KG1 (cell line): ENCODE results near the gene TBCA.

Experiments
- DNase-seq: peaks from one replicate; lab custom pipeline; 2025; lab: John Stamatoyannopoulos, UW

TBCA gene, protein sequence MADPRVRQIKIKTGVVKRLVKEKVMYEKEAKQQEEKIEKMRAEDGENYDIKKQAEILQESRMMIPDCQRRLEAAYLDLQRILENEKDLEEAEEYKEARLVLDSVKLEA

DNA sequence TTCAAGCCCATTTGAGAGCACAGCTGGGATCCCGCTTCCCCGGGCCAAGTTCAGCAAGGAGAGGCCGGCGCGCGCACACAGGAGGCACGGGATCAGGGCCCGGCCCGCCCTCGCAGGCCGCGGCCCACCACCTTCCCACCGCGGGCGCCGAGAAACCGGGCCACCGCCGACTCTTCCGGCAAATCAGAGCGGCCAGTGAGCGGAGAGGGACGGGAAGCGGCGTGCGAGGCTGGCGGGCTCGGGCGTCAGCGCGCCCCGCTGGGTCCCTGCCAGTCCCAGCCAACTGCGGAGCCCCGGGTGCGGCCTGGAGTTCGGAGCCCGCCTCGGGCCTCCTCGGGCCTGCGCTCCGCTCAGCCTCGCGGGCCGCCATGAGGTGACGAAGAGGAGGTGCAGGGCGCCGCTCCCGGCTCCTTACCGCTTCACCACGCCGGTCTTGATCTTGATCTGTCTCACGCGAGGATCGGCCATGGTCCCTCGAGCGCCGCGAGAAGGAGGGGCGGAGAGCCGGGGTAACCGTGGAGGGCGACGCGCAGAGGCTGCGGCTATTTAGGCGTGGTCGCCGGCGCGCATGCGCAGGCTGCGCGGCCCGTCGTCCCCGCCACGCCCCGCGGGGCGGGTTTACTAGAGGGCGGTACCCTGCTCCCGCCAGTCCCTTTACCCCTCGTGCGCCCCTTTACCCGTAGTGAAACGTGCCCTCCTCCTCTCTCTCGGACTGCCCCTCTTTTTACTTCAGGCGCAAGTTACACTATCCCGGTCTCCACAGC is at the start of gene TBCA:
Gene TBCA, minus strand, starts transcription at position 550 of the 764 bp plus-strand sequence. Its CDS starts 82 bp downstream, at position 468.
- peak; percentile 92 for DNase-seq

DNA sequence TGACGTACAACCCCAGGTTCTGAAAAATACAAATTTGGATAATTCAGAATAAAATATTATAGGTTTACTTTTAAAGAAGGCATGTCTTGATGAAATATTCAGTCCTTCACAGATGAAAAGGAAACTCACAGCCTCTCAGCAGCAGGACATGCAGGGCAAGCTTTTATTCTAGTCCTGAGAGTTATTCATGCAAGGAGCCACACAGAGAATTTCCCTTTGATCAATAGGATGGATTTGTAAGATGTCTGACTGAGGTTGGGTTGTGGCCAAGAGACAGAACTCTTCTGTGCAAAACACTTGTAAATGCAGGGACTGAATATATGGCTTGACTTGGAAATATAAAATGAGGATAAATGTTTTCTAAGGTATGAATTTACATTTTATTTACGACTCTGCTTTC is 48.8 kb upstream of the TBCA start:
- no peak for DNase-seq

DNA sequence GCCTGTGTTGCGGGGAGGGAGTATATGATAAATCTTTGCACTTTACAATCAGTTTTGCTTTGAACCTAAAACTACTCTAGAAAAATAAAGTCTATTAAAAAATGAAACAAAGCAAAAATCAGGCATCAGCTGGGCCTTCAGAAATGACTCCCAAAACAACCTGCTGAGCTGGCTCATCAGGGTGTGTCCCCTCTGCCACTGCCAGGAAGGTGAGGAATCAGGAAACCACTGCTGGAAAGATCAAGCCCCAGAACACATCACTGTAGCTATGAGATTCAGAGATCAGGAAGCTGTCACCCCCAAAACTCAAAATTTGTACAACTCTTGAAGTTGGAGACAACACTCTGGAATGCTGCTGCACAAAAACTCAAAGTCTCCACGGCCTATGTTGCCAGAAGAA is 40.5 kb upstream of the TBCA start:
- no peak for DNase-seq

DNA sequence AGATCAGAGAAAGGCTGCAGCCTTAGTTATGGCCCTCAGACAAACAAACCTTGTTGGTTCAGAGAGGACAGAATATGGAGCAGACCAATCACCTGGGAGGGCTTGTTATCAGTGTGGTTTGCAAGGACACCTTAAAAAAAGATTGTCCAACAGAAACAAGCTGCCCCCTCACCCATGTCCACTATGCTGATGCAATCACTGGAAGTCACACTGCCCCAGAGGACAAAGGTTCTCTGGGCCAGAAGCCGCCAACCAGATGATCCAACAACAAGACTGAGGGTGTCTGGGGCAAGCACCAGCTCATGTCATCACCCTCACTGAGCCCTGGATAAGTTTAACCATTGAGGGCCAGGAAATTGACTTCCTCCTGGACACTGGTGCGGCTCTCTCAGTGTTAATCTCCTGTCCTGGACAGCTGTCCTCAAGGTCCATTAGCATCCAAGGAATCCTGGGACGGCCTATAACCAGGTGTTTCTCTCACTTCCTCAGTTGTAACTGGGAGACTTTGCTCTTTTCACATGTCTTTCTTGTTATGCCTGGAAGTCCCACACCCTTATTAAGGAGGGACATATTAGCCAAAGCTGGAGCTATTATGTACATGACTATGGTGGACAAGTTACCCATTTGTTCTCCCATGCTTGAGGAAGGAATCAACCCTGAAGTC is 36.9 kb upstream of the TBCA start:
- DNase-seq = no peak

DNA sequence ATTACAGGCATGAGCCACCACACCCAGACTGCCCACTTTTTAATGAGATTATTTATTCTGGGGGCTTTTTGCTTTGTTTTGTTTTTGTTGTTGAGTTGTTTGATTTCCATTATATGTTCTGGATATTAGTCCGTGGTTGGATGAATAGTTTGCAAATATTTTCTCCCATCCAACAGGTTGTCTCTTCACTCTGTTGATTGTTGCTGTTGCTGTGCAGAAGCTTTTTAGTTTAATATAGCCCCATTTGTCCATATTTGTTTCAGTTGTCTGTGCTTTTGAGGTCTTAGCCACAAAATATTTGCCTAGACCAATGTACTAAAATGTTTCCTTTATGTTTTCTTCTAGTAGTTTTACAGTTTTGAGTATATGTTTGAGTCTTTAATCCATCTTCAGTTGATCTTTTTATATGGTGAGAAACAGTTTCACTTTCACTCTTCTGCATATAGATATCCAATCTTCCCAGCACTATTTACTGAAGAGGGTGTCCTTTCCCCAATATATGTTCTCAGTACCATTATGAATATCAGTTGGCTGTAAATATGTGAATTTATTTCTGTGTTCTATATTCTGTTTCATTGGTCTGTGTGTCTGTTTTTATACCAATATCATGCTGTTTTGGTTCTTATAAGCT is 30.2 kb upstream of the TBCA start:
- no peak for DNase-seq

DNA sequence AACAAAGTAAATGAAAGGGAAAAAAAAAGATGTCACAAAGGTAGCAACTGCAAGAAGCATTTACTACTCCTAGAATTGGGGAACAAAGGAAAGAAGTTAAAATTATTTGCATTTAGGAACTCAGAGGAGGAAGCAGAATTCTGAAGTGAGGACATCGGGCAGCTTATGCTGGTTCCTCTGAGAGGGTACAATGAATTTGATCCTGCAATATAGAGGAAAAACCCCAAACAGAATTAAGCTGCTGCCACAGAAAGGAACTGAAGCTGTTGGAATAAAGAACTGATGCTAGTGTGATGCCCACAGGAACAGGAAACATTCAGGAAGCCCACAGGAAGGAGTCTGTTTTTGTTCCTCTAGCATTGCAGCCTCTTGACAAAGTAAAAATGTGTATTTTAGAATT is 22.3 kb upstream of the TBCA start:
- peak; percentile 29 for DNase-seq

DNA sequence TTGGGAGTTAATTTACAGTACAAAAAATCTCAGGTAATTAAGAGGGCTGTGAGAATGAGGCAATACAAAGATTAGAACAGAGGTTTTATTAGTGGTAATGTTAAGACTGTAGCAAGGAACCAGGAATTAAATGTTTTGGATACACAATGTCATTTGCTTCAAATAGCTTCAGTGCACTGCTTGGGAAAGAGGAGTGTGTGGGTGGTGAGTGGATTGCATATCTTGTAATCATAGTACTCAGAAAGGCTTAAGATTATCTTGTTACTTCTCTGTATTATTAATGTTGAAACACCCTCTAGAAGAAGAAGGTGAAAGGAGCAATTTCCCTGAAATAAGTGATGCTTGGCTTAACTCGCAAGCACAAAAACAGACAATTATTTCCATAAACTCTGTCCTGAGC is 21.0 kb upstream of the TBCA start:
- no peak for DNase-seq

DNA sequence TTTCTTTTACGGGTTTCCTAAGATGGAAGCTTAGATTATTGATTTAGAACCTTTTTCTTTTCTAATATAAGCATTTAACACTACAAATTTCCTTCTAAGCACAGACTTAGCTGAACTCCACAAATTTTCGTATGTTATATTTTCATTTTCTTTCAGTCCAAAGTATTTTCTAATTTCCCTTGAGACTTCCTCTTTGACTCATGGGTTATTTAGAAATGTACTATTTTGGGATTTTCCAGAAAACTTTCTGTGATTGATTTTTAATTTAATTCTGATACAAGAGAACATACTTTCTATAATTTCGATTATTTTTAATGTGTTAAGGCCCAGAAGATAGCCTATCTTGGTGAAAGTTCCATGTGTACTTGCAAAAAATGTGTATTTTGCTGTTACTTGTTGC is 19.7 kb upstream of the TBCA start:
- DNase-seq = no peak

DNA sequence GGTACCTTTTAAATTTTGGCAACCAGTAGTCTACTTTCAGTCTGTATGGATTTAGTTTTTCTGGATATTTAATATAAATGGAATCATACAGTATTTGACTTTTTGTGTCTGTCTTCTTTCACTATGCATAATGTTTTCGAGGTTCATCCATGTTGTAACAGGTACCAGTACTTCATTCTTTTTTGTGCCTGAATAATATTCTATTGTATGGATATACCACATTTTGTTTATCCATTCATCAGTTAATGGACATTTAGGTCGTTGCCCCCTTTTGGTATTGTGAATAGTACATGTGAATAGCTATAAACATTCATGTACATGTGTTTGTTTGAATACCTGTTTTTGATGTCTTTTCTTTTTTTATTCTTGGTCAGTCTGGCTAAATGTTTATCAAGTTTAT is 19.1 kb upstream of the TBCA start:
- no peak for DNase-seq

DNA sequence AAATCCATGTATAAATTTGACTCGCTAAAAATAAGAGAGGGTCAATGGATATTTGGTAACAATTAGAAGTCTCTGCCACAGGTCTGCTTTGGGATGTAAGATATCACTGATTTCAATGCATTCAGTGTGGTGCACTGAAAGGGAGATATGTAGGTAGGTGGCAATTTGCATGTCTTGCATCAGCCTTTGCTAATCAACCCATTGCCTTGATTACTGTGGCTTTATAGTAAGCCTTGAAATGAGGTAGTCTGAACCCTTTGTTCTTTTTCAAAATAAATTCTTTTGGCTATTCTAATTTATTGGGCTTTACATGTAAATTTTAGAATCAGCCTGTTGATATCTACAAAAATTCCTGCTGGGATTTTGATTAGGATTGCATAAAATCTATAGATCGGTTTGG is 15.8 kb upstream of the TBCA start:
- no peak for DNase-seq

DNA sequence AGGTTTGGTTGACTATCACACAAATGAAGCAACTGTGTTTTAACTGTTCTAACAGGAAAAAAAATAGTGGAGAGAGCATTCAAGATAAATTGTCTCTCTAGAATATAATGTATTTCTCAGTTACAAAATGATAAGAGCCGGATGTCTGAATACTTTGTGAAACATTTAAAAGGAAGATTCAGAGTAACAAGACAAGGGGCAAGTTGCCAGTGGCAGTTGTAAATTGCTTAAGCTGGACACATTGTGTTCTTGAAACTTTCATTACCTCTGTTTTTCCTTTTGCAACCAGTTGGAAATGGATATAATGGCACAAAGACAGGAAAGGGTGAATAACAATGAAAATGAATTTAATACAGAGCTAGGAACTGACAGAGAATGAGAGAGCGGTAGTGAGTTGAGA is 15.2 kb upstream of the TBCA start:
- DNase-seq = no peak

DNA sequence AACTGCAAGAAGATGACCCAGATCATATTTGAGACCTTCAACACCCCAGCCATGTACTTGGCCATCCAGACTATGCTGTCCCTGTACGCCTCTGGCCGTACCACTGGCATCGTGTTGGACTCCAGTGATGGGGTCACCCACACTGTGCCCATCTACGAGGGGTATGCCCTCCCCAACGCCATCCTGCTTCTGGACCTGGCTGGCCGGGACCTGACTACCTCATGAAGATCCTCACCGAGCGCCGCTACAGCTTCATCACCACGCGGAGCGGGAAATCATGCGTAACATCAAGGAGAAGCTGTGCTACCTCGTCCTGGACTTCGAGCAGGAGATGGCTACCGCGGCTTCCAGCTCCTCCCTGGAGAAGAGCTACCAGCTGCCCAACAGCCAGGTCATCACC is 9.1 kb upstream of the TBCA start:
- no peak for DNase-seq

DNA sequence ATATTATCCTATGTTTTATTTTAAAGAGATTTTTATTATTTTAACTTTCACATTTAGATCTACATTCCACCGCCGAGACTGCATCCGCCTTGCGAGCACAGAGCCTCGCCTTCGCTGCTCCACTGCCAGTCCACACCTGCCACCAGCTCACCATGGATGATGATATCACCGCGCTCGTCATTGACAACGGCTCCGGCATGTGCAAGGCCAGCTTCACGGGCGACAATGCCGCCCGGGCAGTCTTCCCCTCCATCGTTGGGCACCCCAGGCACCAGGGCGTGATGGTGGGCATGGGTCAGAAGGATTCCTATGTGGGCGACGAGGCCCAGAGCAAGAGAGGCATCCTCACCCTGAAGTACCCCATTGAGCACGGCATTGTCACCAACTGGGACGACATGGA is 8.6 kb upstream of the TBCA start:
- no peak for DNase-seq

DNA sequence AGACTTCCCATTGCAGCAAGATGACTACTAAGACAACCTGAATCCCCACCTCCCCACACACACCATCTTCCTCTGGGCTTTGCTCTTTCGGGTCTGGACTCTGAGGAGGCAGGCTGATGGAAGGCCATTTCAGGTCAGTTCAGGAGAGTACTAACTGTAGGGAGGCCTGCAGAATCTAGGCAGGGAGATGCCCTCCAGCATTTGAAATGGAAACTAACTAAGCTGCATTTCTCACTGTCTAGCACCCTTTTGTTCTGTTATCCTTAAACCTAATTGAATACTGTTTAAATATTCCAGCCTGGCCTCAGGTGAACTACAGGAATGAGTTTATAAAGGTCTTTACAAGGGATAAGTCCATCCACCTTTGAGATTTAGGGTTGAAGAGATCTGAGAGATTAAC is 4.9 kb upstream of the TBCA start:
- no peak for DNase-seq

DNA sequence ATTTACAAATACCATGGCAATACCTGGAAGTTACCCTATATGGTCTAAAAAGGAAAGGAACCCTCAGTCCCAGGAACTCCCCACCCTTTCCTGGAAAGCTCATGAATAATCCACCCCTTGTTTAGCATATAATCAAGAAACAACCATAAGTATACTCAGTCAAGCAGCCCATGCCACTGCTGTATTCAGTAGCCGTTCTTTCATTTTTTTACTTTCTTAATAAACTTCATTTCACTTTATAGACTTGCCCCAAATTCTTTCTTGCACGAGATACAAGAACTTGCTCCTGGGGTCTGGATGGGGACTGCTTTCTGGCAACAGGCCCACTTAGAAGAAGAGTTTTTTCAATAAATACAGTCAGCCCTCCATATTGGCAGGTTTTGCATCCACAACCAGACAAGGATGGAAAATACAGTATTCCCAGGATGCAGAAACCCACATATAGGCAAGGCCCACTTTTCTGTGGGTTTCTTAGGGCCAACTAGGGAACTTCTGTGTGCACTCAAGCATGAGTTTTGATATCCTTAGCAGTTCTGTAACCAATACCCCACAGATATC is 2.8 kb upstream of the TBCA start:
- no peak for DNase-seq

DNA sequence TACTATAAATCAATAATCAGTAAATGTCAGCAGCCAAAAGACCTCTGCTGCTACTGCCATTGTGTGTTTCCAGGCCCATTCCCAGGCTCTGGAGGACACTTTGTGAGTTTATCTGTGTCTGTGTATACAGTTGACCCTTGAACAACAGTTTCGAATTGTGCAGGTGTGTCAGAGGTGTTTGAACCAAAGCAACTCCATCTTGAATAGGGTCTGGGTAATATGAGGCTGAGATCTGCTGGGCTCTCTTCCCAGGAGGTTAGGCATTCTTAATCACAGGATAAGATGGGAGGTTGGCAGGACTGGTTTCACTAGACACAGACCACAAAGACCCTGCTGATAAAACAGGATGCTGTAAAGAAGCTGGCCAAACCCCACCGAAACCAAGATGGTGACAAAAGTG is 2.3 kb upstream of the TBCA start:
- DNase-seq = no peak

DNA sequence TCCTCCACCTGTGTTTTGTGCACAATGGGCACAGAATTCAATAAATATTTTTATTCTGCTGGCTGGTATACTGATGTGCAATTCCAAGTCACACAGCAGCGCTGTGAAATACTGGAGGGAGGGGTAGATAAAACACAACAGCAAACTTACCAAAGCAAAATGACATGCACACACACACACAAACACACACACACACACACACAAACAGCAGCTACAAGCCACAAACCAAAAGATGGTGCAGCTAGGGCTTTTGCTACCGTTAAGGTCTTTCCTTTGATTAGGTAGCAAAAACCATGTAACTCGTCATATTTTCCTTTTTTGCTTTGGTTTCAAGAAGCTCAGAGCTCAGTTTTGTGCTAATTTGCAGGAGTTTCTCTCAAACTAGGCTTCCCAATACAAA is 1.8 kb upstream of the TBCA start:
- no peak for DNase-seq

DNA sequence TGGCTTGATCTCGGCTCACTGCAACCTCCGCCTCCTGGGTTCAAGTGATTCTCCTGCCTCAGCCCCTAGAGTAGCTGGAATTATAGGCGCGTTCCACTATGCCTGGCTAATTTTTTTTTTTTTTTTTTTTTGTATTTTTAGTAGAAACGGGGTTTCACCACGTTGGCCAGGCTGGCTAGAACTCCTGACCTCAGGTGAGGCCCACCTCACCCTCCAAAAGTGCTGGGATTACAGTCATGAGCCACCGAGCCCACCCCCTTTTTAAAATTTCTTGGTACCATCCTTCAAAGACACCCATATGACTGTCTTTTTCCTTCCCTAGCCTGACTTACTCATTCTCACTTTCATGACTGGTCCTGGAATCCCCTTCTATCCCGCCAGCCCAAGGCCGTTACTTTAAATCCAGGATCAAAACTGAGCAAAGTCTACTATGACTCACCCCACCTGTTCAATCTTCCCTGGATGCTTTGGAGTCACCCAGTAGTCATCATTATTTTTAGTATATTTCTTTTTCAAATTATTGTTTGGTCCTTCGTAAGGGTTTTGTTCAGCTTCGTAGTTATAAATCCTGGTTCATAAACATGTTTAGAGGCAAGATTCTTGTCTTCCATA is 1.2 kb upstream of the TBCA start:
- DNase-seq = no peak

DNA sequence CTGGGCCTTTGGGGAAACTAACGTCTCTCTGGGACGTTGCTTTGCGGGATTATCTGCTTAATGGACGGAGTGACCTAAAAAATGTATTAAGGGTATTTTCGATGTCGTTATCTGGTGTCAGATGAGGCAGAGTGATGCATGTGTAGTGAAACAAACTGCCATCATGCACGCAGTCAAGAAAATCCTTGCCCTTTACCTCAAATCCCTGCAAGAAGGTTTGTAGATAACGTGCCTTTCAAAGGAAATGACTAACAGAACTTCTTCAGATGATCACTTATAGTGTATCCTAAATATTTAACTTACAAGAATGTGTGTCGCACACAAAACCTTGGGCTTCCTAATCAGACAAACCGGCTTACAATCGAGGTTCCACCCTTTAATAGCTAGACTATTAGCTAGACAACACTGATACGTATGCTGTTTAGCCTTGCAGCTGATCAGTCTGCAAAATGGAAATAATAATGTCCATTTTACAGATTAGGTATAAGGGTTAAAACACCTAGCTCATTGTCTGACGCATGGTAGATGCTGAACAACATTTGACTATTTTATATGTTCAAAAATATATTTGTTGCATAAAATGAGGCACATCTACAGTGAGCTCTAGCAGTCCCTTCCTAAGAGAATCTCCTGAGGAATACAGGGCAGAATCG is 541 bp upstream of the TBCA start:
- no peak for DNase-seq

DNA sequence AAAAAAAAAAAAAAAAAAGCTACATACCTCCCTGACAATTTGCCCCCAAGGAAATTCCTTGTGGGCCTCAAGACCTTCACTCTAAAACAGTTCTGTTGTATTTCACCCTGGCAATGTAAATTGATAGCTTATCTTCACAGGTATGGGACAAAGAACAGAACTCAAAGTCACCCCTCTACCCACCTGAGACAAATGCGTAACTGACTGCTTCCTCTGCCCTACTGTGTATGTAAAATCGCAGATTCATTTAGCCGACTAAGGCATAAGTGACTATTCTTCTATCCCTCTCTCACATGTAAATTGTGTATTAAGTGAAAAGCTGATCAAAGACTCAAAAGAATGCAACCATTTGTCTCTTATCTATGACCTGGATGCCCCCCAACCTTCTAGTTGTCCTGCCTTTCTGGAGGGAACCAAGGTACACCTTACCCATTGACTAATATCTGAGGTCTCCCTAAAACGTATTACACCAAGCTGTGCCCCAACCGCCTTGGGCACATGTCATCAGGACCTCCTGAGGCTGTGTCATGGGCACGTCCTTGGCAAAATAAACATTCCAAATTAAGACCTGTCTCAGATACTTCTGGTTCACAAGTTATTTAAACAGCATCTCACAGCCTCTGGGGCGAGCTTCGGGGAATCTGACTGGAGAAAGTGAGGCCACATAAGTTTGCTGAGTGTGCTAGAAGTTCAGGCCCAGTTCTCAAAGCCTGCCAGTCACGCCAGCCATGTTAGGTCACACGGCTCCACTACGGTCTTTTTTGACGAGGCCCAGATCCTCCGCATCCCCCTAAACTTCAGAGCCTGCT is 954 bp downstream of the TBCA start:
- peak; percentile 27 for DNase-seq

DNA sequence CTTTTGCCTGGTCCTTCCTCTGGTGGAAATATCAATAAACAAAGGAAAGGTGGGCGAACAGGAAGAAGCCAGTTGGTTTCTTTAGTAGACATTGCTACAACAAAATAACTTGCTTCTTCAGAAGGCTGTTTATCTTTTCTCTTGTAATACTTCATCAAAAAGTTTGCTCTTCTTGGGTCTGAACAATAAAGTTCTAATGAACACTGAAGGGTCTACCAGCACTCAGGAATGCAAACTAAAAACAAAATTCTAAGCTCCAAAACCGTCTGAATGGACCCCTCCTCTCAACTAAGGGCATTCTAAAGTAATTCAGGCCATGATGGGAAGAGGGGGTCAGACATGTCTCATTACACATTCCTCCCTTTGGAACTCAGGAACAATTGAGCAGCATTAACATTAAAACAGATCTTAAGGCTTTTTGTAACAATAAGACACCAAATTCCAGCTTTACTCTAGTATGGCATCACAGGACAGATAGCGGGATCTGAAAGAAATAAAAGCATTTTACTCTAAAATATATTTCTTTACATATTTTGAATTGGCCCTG is 2.3 kb downstream of the TBCA start:
- no peak for DNase-seq
